HepG2 (cell line): Measurements from ENCODE around the gene WDSUB1. TPM values are rescaled to one million over a fixed set of nuclear protein-coding genes. Genes with fewer than 3 reads are reported as not detected.

ENCODE experiments used
- AKNA ChIP-seq: sonication (generic); formaldehyde crosslinking; IDR thresholded peaks from 2 replicates; pipeline ENCODE4 v1.4.0; 2020; ENCODE audit warnings: missing genetic modification reagents, borderline replicate concordance
- BCL6 ChIP-seq: IDR thresholded peaks from 2 replicates; pipeline ENCODE4 v1.6.1; 2016; ENCODE audit warnings: missing genetic modification reagents, missing compliant biosample characterization
- HNF4G ChIP-seq, 2 experiments: sonication (generic) in 1 of 2; formaldehyde crosslinking in 1 of 2; IDR thresholded peaks; 2 replicates each; pipeline versions ENCODE4 v1.4.0 to v1.6.1; 2011 to 2020; ENCODE audit warnings: borderline replicate concordance in 2 of 2, low read depth in 2 of 2, mild to moderate bottlenecking in 2 of 2, low read length in 1 of 2, missing genetic modification reagents in 1 of 2, moderate library complexity in 1 of 2
- MED1 ChIP-seq: sonication (generic); formaldehyde crosslinking; IDR thresholded peaks from 2 replicates; pipeline ENCODE4 v1.4.0; 2020; ENCODE audit warnings: missing genetic modification reagents
- MED8 ChIP-seq: sonication (generic); formaldehyde crosslinking; IDR thresholded peaks from 2 replicates; pipeline ENCODE4 v1.8.1; 2023; ENCODE audit warnings: mild to moderate bottlenecking, missing genetic modification reagents; ENCODE audit not compliant: insufficient replicate concordance
- MIER3 ChIP-seq: IDR thresholded peaks from 2 replicates; pipeline ENCODE4 v1.6.1; 2016; ENCODE audit warnings: missing compliant biosample characterization, borderline replicate concordance
- MZF1 ChIP-seq: sonication (generic); formaldehyde crosslinking; IDR thresholded peaks from 2 replicates; pipeline ENCODE4 v1.8.1; 2023; ENCODE audit warnings: mild to moderate bottlenecking, missing genetic modification reagents, borderline replicate concordance
- NAIF1 ChIP-seq: sonication (generic); formaldehyde crosslinking; IDR thresholded peaks from 2 replicates; pipeline ENCODE4 v1.5.0; 2020; ENCODE audit warnings: mild to moderate bottlenecking, missing genetic modification reagents, borderline replicate concordance
- POGK ChIP-seq: sonication (generic); formaldehyde crosslinking; conservative IDR thresholded peaks from 2 replicates; pipeline ENCODE4 v1.8.0; 2022; ENCODE audit warnings: mild to moderate bottlenecking, moderate library complexity, missing genetic modification reagents
- PRPF4 ChIP-seq: fragments of 200-400 bp; formaldehyde crosslinking; IDR thresholded peaks from 2 replicates; pipeline ENCODE4 v1.6.1; 2016; ENCODE audit warnings: low read length, low read depth; ENCODE audit not compliant: poor library complexity, severe bottlenecking
- SALL2 ChIP-seq: sonication (generic); formaldehyde crosslinking; IDR thresholded peaks from 2 replicates; pipeline ENCODE4 v1.8.1; 2023; ENCODE audit warnings: mild to moderate bottlenecking, missing genetic modification reagents, inconsistent platforms
- SIX1 ChIP-seq: sonication (generic); formaldehyde crosslinking; IDR thresholded peaks from 2 replicates; pipeline ENCODE4 v1.4.0; 2020; ENCODE audit warnings: missing genetic modification reagents, borderline replicate concordance
- SMAD3 ChIP-seq: sonication (generic); formaldehyde crosslinking; IDR thresholded peaks from 2 replicates; pipeline ENCODE4 v1.4.0; 2020; ENCODE audit warnings: missing genetic modification reagents
- U2AF2 ChIP-seq: fragments of 200-400 bp; formaldehyde crosslinking; IDR thresholded peaks from 2 replicates; pipeline ENCODE4 v1.6.1; 2017; ENCODE audit warnings: low read depth, mild to moderate bottlenecking, low read length
- YEATS4 ChIP-seq: sonication (generic); formaldehyde crosslinking; IDR thresholded peaks from 2 replicates; pipeline ENCODE4 v1.4.0; 2020; ENCODE audit warnings: missing genetic modification reagents, borderline replicate concordance
- ZBTB46 ChIP-seq: sonication (generic); formaldehyde crosslinking; IDR thresholded peaks from 2 replicates; pipeline ENCODE4 v1.4.0; 2020; ENCODE audit warnings: mild to moderate bottlenecking, missing genetic modification reagents, borderline replicate concordance
- ZFY ChIP-seq: sonication (generic); formaldehyde crosslinking; IDR thresholded peaks from 2 replicates; pipeline ENCODE4 v1.4.0; 2020; ENCODE audit warnings: missing genetic modification reagents
- ZIK1 ChIP-seq: sonication (generic); formaldehyde crosslinking; IDR thresholded peaks from 2 replicates; pipeline ENCODE4 v1.5.0; 2020; ENCODE audit warnings: mild to moderate bottlenecking, low read depth, missing genetic modification reagents, borderline replicate concordance
- ZNF484 ChIP-seq: sonication (generic); formaldehyde crosslinking; IDR thresholded peaks from 2 replicates; pipeline ENCODE4 v1.5.1; 2020; ENCODE audit warnings: mild to moderate bottlenecking, low read depth, missing genetic modification reagents, borderline replicate concordance
- ZNF816 ChIP-seq: sonication (generic); formaldehyde crosslinking; IDR thresholded peaks from 2 replicates; pipeline ENCODE4 v1.8.0; 2022; ENCODE audit warnings: missing genetic modification reagents, mild to moderate bottlenecking, borderline replicate concordance
- polyA plus RNA-seq, 8 experiments: library from polyadenylated mRNA; depleted of rRNA in 3 of 8; stranded (reverse) in 7 of 8; unstranded in 1 of 8; fragments of >200 nt; fragmentation: Illumina TruSeq in 4 of 8; extraction: Trizol in 4 of 8; gene quantifications; 2 replicates each; pipeline versions ENCODE4 v1.2.1 to v1.2.3, GENCODE V29; 2011 to 2016; ENCODE audit warnings: low read depth in 4 of 8, missing spikeins in 1 of 8, mixed read lengths in 1 of 8; ENCODE audit not compliant: insufficient read depth in 1 of 8
- total RNA-seq, 5 experiments: library from RNA; depleted of rRNA; stranded (reverse); fragments of >200 nt; fragmentation: Illumina TruSeq; extraction: Trizol; gene quantifications; 2 replicates each; pipeline ENCODE4 v1.2.3, GENCODE V29; 2016; ENCODE audit warnings: low read depth in 1 of 5

The WDSUB1 gene
- total and polyA plus RNA-seq, 2 of the 13 experiments (the other 11 are each of a cell fraction or from before 2014, with no cell fraction given), result 10.1 to 10.7 TPM

GRCh38 chr2:159211447-159212396 lies 74.8 kb downstream of the WDSUB1 start (continued):
- no peak for TF ChIP-seq ZBTB46 (CRISPR knock-in tag)
- TF ChIP-seq MIER3 (CRISPR knock-in tag), result no peak
- no peak for TF ChIP-seq SIX1 (CRISPR knock-in tag)
- no peak for TF ChIP-seq NAIF1
- no peak for TF ChIP-seq ZIK1 (CRISPR knock-in tag)
- no peak for TF ChIP-seq U2AF2
- TF ChIP-seq AKNA, result no peak
- TF ChIP-seq BCL6, result no peak
- no peak for TF ChIP-seq POGK (CRISPR knock-in tag)
- no peak for TF ChIP-seq SALL2 (CRISPR knock-in tag)
- TF ChIP-seq MED8 (CRISPR knock-in tag), result peak; percentile 28
- no peak for TF ChIP-seq ZNF816 (CRISPR knock-in tag)
- TF ChIP-seq YEATS4, result no peak
- no peak for TF ChIP-seq ZFY (CRISPR knock-in tag)
- TF ChIP-seq MZF1, result no peak
- TF ChIP-seq HNF4G (IDR thresholded peaks at IDR 0.05; ENCODE audit: borderline replicate concordance, low read depth, low read length), result peak; percentile 41; the same call in 1 of the 2 replicates
- TF ChIP-seq HNF4G (CRISPR knock-in tag; IDR thresholded peaks at IDR 0.05; ENCODE audit: borderline replicate concordance, low read depth), result no peak
- no peak for TF ChIP-seq SMAD3 (CRISPR knock-in tag)
- TF ChIP-seq MED1 (CRISPR knock-in tag), result no peak
- no peak for TF ChIP-seq ZNF484
- no peak for TF ChIP-seq PRPF4
